Prostate gland (tissue), 2 donors: Measurements from ENCODE around the gene CDH5. TPM values are rescaled to one million over a fixed set of nuclear protein-coding genes. Genes with fewer than 3 reads are reported as not detected.

Experiments
- DNase-seq: peaks from one replicate; pipeline ENCODE4 v3.0.0-alpha.2; 2019; ENCODE audit warnings: low spot score
- H3K27ac ChIP-seq, 2 donors: fragments of 200-600 bp; sonication (generic); 2 replicates each; pipeline ENCODE4 v1.5.1; 2017 to 2019
- H3K27me3 ChIP-seq: fragments of 200-600 bp; sonication (generic); replicated peaks from 2 replicates; pipeline ENCODE4 v1.5.1; 2019; ENCODE audit not compliant: insufficient read depth
- H3K36me3 ChIP-seq, 2 donors: fragments of 200-600 bp; sonication (generic); 1 replicate in 1 of 2; 2 replicates in 1 of 2; pipeline versions ENCODE4 v1.5.1 to v1.8.1; 2017 to 2019
- H3K4me1 ChIP-seq: fragments of 200-600 bp; sonication (generic); replicated peaks from 2 replicates; pipeline ENCODE4 v1.5.1; 2019
- H3K4me3 ChIP-seq, 2 donors: fragments of 200-600 bp; sonication (generic); 2 replicates each; pipeline ENCODE4 v1.5.1; 2017 to 2019
- H3K9me3 ChIP-seq: fragments of 200-600 bp; sonication (generic); 2 replicates; pipeline ENCODE4 v1.5.1; 2017
- POLR2A ChIP-seq: fragments of 450-650 bp; IDR thresholded peaks from one replicate; pipeline ENCODE4 v1.6.1; 2016; ENCODE audit warnings: antibody characterized with exemption, mild to moderate bottlenecking
- POLR2AphosphoS5 ChIP-seq: sonication (generic); formaldehyde crosslinking; IDR thresholded peaks from one replicate; pipeline ENCODE4 v1.6.1; 2017; ENCODE audit warnings: antibody characterized with exemption
- WGBS: methylation state at CpG from one replicate; pipeline ENCODE4 v1.1.5; 2018; 5-methylcytosine and 5-hydroxymethylcytosine counted together
- intact Hi-C: fragments of 100-400 bp; cut with DNase I; formaldehyde crosslinking; loops from one replicate; pipeline ENCODE4 v1.14.2; 2022
- total RNA-seq, 2 donors: library from RNA; depleted of rRNA; stranded (reverse); fragments of >200 nt; gene quantifications; one replicate each; pipeline ENCODE4 v1.1.0, GENCODE V29; 2016
- TF ChIP-seq, protein P1 (sequence below), 4 experiments: fragments of 200-600 bp in 2 of 4; fragments of 450-650 bp in 2 of 4; sonication (generic) in 2 of 4; IDR thresholded peaks; 1 replicate in 3 of 4; 2 replicates in 1 of 4; pipeline ENCODE4 v1.5.1; 2016 to 2019; ENCODE audit warnings: antibody characterized with exemption in 4 of 4, mild to moderate bottlenecking in 2 of 4, moderate library complexity in 2 of 4

The CDH5 gene
- total RNA-seq, 2 donors from 2014 or later, result 8.0 to 20.8 TPM

DNA sequence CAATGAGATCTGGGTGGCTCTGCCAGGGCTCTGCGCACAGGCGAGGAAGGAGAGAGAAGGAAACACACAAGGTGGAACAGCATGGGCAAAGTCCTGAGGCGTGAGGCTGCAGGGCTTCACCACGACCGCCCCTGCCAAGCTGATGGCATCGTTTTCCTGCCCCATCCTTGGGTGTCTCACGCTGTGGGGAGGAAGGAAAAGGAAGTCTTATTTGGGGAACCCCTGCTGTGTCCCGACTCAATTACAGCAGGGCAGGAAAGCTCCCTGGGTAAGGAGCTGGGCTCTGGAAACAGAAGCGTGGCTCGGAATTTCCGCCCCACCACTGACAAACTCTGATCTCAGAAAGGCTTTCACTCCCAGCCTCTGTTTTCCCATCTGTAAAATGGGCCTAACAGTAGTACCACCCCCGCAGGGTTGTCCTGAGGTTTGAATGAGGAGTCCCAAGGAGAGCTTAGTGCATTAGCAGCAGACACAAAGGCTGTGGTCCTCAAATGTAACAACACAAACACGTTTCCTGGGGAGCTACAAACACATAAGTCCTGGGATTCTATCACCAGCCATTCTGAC lies 3.2 kb upstream of the CDH5 start:
- H3K27ac ChIP-seq, result no peak overlapping the region
- H3K9me3 ChIP-seq, result no peaks in the 10 kb centered on the region
- no peaks in the 10 kb centered on the region for H3K36me3 ChIP-seq
- WGBS, result 87% methylated on average over 13 of the region's 13 CpGs
- H3K27me3 ChIP-seq, result no peaks in the 10 kb centered on the region
- no peaks in the 10 kb centered on the region for H3K4me1 ChIP-seq
- TF ChIP-seq POLR2A, result no peak
- TF ChIP-seq, protein P1, sequence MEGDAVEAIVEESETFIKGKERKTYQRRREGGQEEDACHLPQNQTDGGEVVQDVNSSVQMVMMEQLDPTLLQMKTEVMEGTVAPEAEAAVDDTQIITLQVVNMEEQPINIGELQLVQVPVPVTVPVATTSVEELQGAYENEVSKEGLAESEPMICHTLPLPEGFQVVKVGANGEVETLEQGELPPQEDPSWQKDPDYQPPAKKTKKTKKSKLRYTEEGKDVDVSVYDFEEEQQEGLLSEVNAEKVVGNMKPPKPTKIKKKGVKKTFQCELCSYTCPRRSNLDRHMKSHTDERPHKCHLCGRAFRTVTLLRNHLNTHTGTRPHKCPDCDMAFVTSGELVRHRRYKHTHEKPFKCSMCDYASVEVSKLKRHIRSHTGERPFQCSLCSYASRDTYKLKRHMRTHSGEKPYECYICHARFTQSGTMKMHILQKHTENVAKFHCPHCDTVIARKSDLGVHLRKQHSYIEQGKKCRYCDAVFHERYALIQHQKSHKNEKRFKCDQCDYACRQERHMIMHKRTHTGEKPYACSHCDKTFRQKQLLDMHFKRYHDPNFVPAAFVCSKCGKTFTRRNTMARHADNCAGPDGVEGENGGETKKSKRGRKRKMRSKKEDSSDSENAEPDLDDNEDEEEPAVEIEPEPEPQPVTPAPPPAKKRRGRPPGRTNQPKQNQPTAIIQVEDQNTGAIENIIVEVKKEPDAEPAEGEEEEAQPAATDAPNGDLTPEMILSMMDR (IDR thresholded peaks at IDR 0.05), result no peak
- intact Hi-C loops, result no loop called here
- no peak for DNase-seq
- no peak overlapping the region for H3K4me3 ChIP-seq

DNA sequence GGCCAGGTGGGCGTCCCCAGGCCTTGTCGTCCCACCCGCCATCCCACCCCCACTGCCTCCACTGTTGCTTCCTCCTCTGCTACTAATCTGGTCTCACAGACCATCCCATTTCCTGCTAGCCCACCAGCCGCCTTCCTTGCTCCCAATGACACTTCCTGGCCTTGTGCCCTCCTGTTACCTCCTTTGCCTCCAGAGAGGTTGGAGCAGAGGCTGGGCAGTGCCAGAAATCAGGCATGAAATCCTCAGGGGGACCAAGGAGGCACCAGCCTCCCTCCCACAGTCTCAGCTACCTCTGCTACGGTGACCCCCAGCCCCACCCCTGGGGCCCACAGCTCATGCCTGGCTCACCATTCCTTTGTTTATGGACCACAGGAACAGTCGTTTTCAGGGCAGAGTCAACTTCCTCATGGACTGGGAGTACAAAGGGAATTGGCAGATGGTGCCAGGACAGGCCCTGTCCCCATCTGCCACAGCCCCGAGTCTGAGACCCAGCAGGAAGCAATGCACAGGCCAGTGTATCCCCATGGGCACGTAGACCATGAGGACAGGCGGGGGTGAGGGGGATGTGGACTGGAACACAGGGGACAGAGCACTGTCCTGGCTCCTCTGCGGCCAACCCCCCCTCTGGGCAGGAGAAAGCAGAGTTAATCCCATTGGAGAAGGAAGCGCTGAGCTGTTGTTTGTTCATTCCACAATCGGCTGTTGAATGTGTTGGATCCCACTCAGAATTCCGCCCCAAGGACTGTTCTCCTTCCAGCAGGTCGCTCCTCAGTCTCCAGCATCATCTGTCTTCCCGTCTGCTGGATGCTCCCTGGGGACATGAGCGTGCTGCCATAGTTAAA lies 2.2 kb upstream of the CDH5 start:
- H3K27ac ChIP-seq, result peak overlapping the region in 1 of 2 donors; percentile 30
- no peaks in the 10 kb centered on the region for H3K9me3 ChIP-seq
- intact Hi-C loops, result no loop called here
- H3K36me3 ChIP-seq, result no peaks in the 10 kb centered on the region
- DNase-seq, result peak; percentile 25
- no peaks in the 10 kb centered on the region for H3K27me3 ChIP-seq
- H3K4me3 ChIP-seq, result no peak overlapping the region
- WGBS, result 36% methylated on average over 15 of the region's 16 CpGs
- H3K4me1 ChIP-seq, result no peaks in the 10 kb centered on the region
- TF ChIP-seq, protein P1 (IDR thresholded peaks at IDR 0.05), result no peak
- TF ChIP-seq POLR2AphosphoS5, result peak; percentile 18

DNA sequence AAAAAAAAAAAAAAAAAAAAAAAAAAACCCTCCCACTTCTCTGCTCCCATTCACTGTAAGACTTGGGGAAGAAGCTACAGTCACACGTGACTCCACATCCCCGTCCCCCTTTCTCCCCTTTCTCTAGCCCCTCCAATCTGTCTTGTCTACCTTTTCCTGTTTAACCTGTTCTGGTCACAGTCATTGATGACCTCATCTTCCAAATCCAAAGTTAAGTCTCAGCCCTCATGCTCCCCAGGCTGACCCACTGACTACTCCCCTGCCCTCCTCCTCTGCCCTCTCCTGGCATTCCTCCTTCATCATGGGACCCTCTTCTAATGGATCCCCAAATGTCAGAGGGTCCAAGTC lies 1.6 kb upstream of the CDH5 start:
- H3K27me3 ChIP-seq, result no peaks in the 10 kb centered on the region
- no peak overlapping the region for H3K4me3 ChIP-seq
- WGBS, result 31% methylated on average over 2 of the region's 2 CpGs
- H3K36me3 ChIP-seq, result no peaks in the 10 kb centered on the region
- H3K27ac ChIP-seq, result no peak overlapping the region
- H3K9me3 ChIP-seq, result no peaks in the 10 kb centered on the region
- no peaks in the 10 kb centered on the region for H3K4me1 ChIP-seq
- intact Hi-C loops, result no loop called here
- no peak for DNase-seq
- TF ChIP-seq, protein P1 (IDR thresholded peaks at IDR 0.05), result no peak
- TF ChIP-seq POLR2A (no peak), POLR2AphosphoS5 (no peak)

DNA sequence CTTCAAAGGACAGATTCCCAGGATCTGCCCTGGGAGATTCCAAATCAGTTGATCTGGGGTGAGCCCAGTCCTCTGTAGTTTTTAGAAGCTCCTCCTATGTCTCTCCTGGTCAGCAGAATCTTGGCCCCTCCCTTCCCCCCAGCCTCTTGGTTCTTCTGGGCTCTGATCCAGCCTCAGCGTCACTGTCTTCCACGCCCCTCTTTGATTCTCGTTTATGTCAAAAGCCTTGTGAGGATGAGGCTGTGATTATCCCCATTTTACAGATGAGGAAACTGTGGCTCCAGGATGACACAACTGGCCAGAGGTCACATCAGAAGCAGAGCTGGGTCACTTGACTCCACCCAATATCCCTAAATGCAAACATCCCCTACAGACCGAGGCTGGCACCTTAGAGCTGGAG lies 840 bp upstream of the CDH5 start:
- Histone ChIP-seq H3K4me3 (no peak overlapping the region), H3K36me3 (no peaks in the 10 kb centered on the region), H3K4me1 (no peaks in the 10 kb centered on the region), H3K27me3 (no peaks in the 10 kb centered on the region), H3K27ac (no peak overlapping the region), H3K9me3 (no peaks in the 10 kb centered on the region)
- TF ChIP-seq, protein P1 (IDR thresholded peaks at IDR 0.05), result no peak
- TF ChIP-seq POLR2AphosphoS5 (no peak), POLR2A (no peak)
- intact Hi-C loops, result no loop called here
- 45% methylated on average over 4 of the region's 4 CpGs for WGBS
- no peak for DNase-seq
